Lung (tissue), 12 donors: ENCODE data around the gene COL13A1. TPM values are rescaled to one million over a fixed set of nuclear protein-coding genes. Genes with fewer than 3 reads are reported as not detected.

Experiments
- ATAC-seq: fragments of 200-7000 bp; cut with Tn5 transposase; one replicate; pipeline ENCODE4 v1.9.1; 2020; ENCODE audit warnings: moderate number of reproducible peaks; ENCODE audit not compliant: insufficient read depth, low FRiP score
- DNase-seq, 3 donors: peaks; one replicate each; pipeline ENCODE4 v3.0.0-alpha.2; 2013 to 2017
- H3K27ac ChIP-seq, 2 donors: one replicate each; pipeline ENCODE4 v1.5.1; 2013; ENCODE audit warnings: mild to moderate bottlenecking in 2 of 2, moderate library complexity in 2 of 2, control low read depth in 1 of 2, inconsistent platforms in 1 of 2, low read depth in 1 of 2, low read length in 1 of 2
- H3K27me3 ChIP-seq, 3 donors: one replicate each; pipeline ENCODE4 v1.5.1; 2013; ENCODE audit warnings: low read length in 2 of 3; ENCODE audit not compliant: control insufficient read depth in 3 of 3, insufficient read depth in 3 of 3
- H3K36me3 ChIP-seq, 4 donors: one replicate each; pipeline ENCODE4 v1.5.1; 2013; ENCODE audit warnings: low read length in 4 of 4, mild to moderate bottlenecking in 1 of 4, moderate library complexity in 1 of 4; ENCODE audit not compliant: control insufficient read depth in 4 of 4, insufficient read depth in 4 of 4
- H3K4me1 ChIP-seq, 5 donors: one replicate each; pipeline ENCODE4 v1.5.1; 2013; ENCODE audit warnings: low read length in 5 of 5, mild to moderate bottlenecking in 2 of 5, moderate library complexity in 1 of 5; ENCODE audit not compliant: control insufficient read depth in 5 of 5, insufficient read depth in 5 of 5
- H3K4me3 ChIP-seq: one replicate; pipeline ENCODE4 v1.5.1; 2013; ENCODE audit warnings: mild to moderate bottlenecking, control low read depth, moderate library complexity
- H3K9ac ChIP-seq, 2 donors: one replicate each; pipeline ENCODE4 v1.5.1; 2013; ENCODE audit warnings: low read length in 2 of 2, control low read depth in 1 of 2; ENCODE audit not compliant: insufficient read depth in 1 of 2
- H3K9me3 ChIP-seq, 4 donors: one replicate each; pipeline ENCODE4 v1.5.1; 2013; ENCODE audit warnings: low read length in 3 of 4, mild to moderate bottlenecking in 1 of 4, moderate library complexity in 1 of 4; ENCODE audit not compliant: control insufficient read depth in 4 of 4, insufficient read depth in 3 of 4
- CTCF ChIP-seq: IDR thresholded peaks from 2 replicates; pipeline ENCODE4 v1.5.1; 2012; ENCODE audit warnings: mild to moderate bottlenecking; ENCODE audit errors: control extremely low read depth, extremely low read depth
- WGBS, 2 donors: extraction: QIAGEN DNeasy Blood & Tissue Kit; methylation state at CpG; one replicate each; pipeline ENCODE4 v1.1.7; 2013; 5-methylcytosine and 5-hydroxymethylcytosine counted together
- polyA plus RNA-seq, 2 donors: library from polyadenylated mRNA; stranded (reverse); fragments of 200-250 nt; gene quantifications; one replicate each; pipeline ENCODE4 v1.2.1, GENCODE V29; 2013
- total RNA-seq, 2 donors: library from RNA; depleted of rRNA in 1 of 2; stranded (reverse); fragments of >200 nt in 1 of 2; gene quantifications; one replicate each; pipeline ENCODE4 v1.2.1, GENCODE V29; 2014 to 2021
- donor health status: control.
- donor health status: control.
- donor health status: Bipolar disorder and iron deficiency.
- donor health status: healthy.
- donor health status: DM: yes; HTN: yes; CAD: no.

COL13A1 gene
- total and polyA plus RNA-seq, 4 donors: 2.7 to 42.1 (median 5.6) TPM

- no peaks in the 10 kb centered on the region for H3K9me3 ChIP-seq
- no peak overlapping the region for H3K27ac ChIP-seq
- no peak overlapping the region for H3K9ac ChIP-seq
- no peak overlapping the region for H3K4me3 ChIP-seq
- peaks cover 0 to 13% (median 0%) of the 10 kb centered on the region in 4 donors for H3K36me3 ChIP-seq
- ATAC-seq (no peak), DNase-seq (no peak)
- no peaks in the 10 kb centered on the region for H3K27me3 ChIP-seq
- peaks cover 0 to 15% (median 6%) of the 10 kb centered on the region in 5 donors for H3K4me1 ChIP-seq
- 89 to 93% methylated on average over 9 of the region's 9 CpGs for WGBS, 2 donors
- no peak for TF ChIP-seq CTCF
Measured at GRCh38 chr10:69871074-69871473, 69.4 kb downstream of the COL13A1 start.

GRCh38 chr10:69872323-69872722 lies 70.6 kb downstream of the COL13A1 start:
- H3K36me3 ChIP-seq: peaks cover 0 to 13% (median 0%) of the 10 kb centered on the region in 4 donors
- no peak for ATAC-seq
- H3K4me3 ChIP-seq: no peak overlapping the region
- peaks cover 0 to 6% (median 6%) of the 10 kb centered on the region in 5 donors for H3K4me1 ChIP-seq
- H3K27ac ChIP-seq: no peak overlapping the region
- no peaks in the 10 kb centered on the region for H3K9me3 ChIP-seq
- no peak for DNase-seq
- H3K27me3 ChIP-seq: no peaks in the 10 kb centered on the region
- H3K9ac ChIP-seq: no peak overlapping the region
- 63 to 80% methylated on average over 2 of the region's 2 CpGs for WGBS, 2 donors
- TF ChIP-seq CTCF: no peak

- Histone ChIP-seq H3K4me3 (no peak overlapping the region), H3K27ac (no peak overlapping the region), H3K36me3 (peaks cover 0 to 13% (median 0%) of the 10 kb centered on the region in 4 donors), H3K27me3 (no peaks in the 10 kb centered on the region), H3K9ac (no peak overlapping the region), H3K4me1 (peaks cover 0 to 13% (median 6%) of the 10 kb centered on the region in 5 donors), H3K9me3 (no peaks in the 10 kb centered on the region)
- TF ChIP-seq CTCF: no peak
- ATAC-seq: no peak
- 78 to 93% methylated on average over 4 of the region's 4 CpGs for WGBS, 2 donors
- DNase-seq: no peak
Measured at GRCh38 chr10:69873135-69873639, 71.5 kb downstream of the COL13A1 start.

- TF ChIP-seq CTCF: no peak
- WGBS, 2 donors: 71 to 75% methylated on average over 6 of the region's 6 CpGs
- H3K9ac ChIP-seq: no peak overlapping the region
- peaks cover 0 to 13% (median 0%) of the 10 kb centered on the region in 4 donors for H3K36me3 ChIP-seq
- H3K4me1 ChIP-seq: peaks cover 0 to 16% (median 6%) of the 10 kb centered on the region in 5 donors
- peak in 2 of 3 donors; percentile 27 to 53 for DNase-seq
- ATAC-seq: no peak
- no peak overlapping the region for H3K27ac ChIP-seq
- no peaks in the 10 kb centered on the region for H3K27me3 ChIP-seq
- no peaks in the 10 kb centered on the region for H3K9me3 ChIP-seq
- no peak overlapping the region for H3K4me3 ChIP-seq
Measured at GRCh38 chr10:69874449-69874848, 72.7 kb downstream of the COL13A1 start.
